ENCODE results near the gene STYXL2. TPM values are rescaled to one million over a fixed set of nuclear protein-coding genes. Genes with fewer than 3 reads are reported as not detected.

STYXL2 gene
- total RNA-seq, 1 donor from 2014 or later: 0.06 TPM

DNA sequence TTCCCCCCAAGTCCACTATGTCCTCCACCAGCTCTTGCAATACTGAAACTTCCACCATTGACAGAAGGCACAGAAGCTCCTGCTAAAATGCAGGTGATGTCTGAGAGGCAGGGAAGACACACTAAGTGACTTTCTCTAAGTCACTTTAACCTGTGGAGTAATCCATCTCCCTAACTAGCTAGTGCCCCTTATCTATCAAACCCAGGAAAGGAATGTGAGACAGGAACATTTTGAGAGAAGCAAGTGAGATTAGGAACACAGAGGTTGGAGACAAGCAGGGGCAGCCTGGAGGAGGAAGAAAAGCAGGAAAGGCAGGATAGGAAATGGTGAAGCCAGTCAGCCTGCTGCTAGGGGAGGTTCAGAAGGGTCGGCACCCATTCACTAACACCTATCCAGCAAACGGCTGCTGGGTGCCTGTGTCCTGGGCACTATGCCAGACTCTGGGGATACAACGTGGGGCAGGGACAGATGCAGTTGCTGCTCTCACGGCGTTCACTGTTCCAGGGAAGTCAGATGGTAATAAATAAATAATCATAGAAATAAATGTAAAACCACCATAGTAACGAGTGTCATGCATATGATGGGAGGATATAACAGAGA is 10.7 kb upstream of the STYXL2 start:
- Mint-ChIP-seq H3K9me3 (no peaks in the 10 kb centered on the region), H3K27ac (no peak overlapping the region), H3K4me1 (peaks cover 6% of the 10 kb centered on the region), H3K4me3 (no peak overlapping the region), H3K27me3 (ENCODE audit: insufficient read depth, low read depth) (peaks cover 5% of the 10 kb centered on the region), H3K36me3 (no peaks in the 10 kb centered on the region)
- no peaks in the 10 kb centered on the region for H3K9me3 ChIP-seq (ENCODE audit: low read depth)
- DNase-seq (ENCODE audit: low spot score): no peak
- H2AFZ ChIP-seq (replicated peaks): no peak overlapping the region
- no peaks in the 10 kb centered on the region for H3K27me3 ChIP-seq
- no peaks in the 10 kb centered on the region for H3K4me1 ChIP-seq
- H3F3A ChIP-seq (ENCODE audit: low read depth): no peaks in the 10 kb centered on the region
- H3K27ac ChIP-seq: no peak overlapping the region
- no peaks in the 10 kb centered on the region for H4K20me1 ChIP-seq (ENCODE audit: low read depth)
- no peaks in the 10 kb centered on the region for H3K79me2 ChIP-seq (ENCODE audit: low read depth)
- H3K9ac ChIP-seq: no peak overlapping the region
- H3K4me3 ChIP-seq: no peak overlapping the region
- no peak for TF ChIP-seq EZH2 (IDR thresholded peaks at IDR 0.05)
- no peak for TF ChIP-seq EZH2phosphoT487 (IDR thresholded peaks at IDR 0.05)
- TF ChIP-seq, protein P1, sequence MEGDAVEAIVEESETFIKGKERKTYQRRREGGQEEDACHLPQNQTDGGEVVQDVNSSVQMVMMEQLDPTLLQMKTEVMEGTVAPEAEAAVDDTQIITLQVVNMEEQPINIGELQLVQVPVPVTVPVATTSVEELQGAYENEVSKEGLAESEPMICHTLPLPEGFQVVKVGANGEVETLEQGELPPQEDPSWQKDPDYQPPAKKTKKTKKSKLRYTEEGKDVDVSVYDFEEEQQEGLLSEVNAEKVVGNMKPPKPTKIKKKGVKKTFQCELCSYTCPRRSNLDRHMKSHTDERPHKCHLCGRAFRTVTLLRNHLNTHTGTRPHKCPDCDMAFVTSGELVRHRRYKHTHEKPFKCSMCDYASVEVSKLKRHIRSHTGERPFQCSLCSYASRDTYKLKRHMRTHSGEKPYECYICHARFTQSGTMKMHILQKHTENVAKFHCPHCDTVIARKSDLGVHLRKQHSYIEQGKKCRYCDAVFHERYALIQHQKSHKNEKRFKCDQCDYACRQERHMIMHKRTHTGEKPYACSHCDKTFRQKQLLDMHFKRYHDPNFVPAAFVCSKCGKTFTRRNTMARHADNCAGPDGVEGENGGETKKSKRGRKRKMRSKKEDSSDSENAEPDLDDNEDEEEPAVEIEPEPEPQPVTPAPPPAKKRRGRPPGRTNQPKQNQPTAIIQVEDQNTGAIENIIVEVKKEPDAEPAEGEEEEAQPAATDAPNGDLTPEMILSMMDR (IDR thresholded peaks at IDR 0.05): no peak
- no peak overlapping the region for H3K4me2 ChIP-seq
- H3K36me3 ChIP-seq: no peaks in the 10 kb centered on the region

DNA sequence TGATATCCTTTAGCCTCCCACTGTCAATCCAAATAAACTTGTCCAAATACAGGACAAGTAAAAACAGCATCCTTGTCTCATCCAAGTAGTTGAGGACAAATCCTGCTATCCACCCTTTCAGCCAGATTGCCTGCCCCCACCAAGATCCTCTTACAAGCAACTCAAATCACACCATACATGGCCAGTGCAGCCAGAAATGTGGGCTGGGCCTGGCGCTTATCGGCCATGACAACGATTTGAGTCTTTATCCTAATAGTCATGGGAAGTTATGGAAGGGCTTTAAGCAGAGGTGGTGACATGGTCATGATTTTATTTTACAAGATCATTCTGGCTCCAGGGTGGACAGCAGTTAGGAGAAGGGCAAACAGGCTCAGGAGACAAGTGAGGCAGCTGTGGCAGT is 10.0 kb upstream of the STYXL2 start:
- Histone ChIP-seq H3K4me3 (no peak overlapping the region), H4K20me1 (ENCODE audit: low read depth) (no peaks in the 10 kb centered on the region), H2AFZ (replicated peaks) (no peak overlapping the region), H3K4me1 (no peaks in the 10 kb centered on the region), H3K27me3 (no peaks in the 10 kb centered on the region), H3K36me3 (no peaks in the 10 kb centered on the region), H3K27ac (no peak overlapping the region), H3K9ac (no peak overlapping the region), H3K9me3 (ENCODE audit: low read depth) (no peaks in the 10 kb centered on the region), H3K79me2 (ENCODE audit: low read depth) (no peaks in the 10 kb centered on the region), H3K4me2 (no peak overlapping the region), H3F3A (ENCODE audit: low read depth) (no peaks in the 10 kb centered on the region)
- Mint-ChIP-seq H3K27ac (no peak overlapping the region), H3K36me3 (no peaks in the 10 kb centered on the region), H3K4me3 (no peak overlapping the region), H3K9me3 (no peaks in the 10 kb centered on the region), H3K4me1 (peaks cover 6% of the 10 kb centered on the region), H3K27me3 (ENCODE audit: insufficient read depth, low read depth) (peaks cover 5% of the 10 kb centered on the region)
- DNase-seq (ENCODE audit: low spot score): no peak
- TF ChIP-seq, protein P1 (IDR thresholded peaks at IDR 0.05): no peak
- no peak for TF ChIP-seq EZH2 (IDR thresholded peaks at IDR 0.05)
- TF ChIP-seq EZH2phosphoT487 (IDR thresholded peaks at IDR 0.05): no peak

DNA sequence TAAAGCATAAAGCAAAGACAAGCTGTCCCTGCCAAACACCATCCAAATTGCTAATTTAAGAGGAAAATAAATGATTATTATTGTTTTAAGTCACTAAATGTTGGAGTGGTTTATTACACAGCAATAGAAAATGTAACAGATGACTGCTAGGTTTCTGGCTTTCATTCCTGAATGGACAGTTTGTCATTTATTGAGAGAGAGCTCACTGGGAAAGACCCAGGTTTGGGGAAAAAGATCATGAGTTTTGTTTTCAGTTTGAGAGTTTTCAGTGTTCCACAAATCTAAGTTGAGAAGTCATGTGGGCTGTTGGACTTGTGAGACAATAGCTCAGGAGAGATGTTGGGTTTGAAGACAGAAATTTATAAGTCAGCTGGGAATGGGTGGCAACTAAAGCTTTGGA is 9.1 kb upstream of the STYXL2 start:
- H3K9me3 ChIP-seq (ENCODE audit: low read depth): no peaks in the 10 kb centered on the region
- peaks cover 6% of the 10 kb centered on the region for H3K4me1 Mint-ChIP-seq
- H3K4me2 ChIP-seq: no peak overlapping the region
- no peaks in the 10 kb centered on the region for H3K36me3 Mint-ChIP-seq
- no peak overlapping the region for H3K27ac ChIP-seq
- H3K4me3 ChIP-seq: no peak overlapping the region
- no peaks in the 10 kb centered on the region for H3K36me3 ChIP-seq
- H4K20me1 ChIP-seq (ENCODE audit: low read depth): no peaks in the 10 kb centered on the region
- no peaks in the 10 kb centered on the region for H3K4me1 ChIP-seq
- TF ChIP-seq, protein P1 (IDR thresholded peaks at IDR 0.05): no peak
- TF ChIP-seq EZH2 (IDR thresholded peaks at IDR 0.05) (no peak), EZH2phosphoT487 (IDR thresholded peaks at IDR 0.05) (no peak)
- no peak overlapping the region for H3K9ac ChIP-seq
- H3K4me3 Mint-ChIP-seq: no peak overlapping the region
- no peaks in the 10 kb centered on the region for H3F3A ChIP-seq (ENCODE audit: low read depth)
- H2AFZ ChIP-seq (replicated peaks): no peak overlapping the region
- no peak overlapping the region for H3K27ac Mint-ChIP-seq
- no peaks in the 10 kb centered on the region for H3K79me2 ChIP-seq (ENCODE audit: low read depth)
- H3K9me3 Mint-ChIP-seq: peaks cover 2% of the 10 kb centered on the region
- DNase-seq (ENCODE audit: low spot score): no peak
- no peaks in the 10 kb centered on the region for H3K27me3 ChIP-seq
- H3K27me3 Mint-ChIP-seq (ENCODE audit: insufficient read depth, low read depth): peaks cover 5% of the 10 kb centered on the region
